SU-DHL-6 (cell line): ENCODE data around the gene DRD3.

Source experiments
- H2AFZ ChIP-seq: fragments of 200-600 bp; sonication (generic); 2 replicates; pipeline ENCODE4 v1.6.1; 2014; ENCODE audit warnings: low read depth, mild to moderate bottlenecking, moderate library complexity, mixed read lengths, antibody characterized with exemption, low read length; ENCODE audit not compliant: severe bottlenecking
- H3F3A ChIP-seq: fragments of 200-600 bp; shearing (Covaris generic); 2 replicates; pipeline ENCODE4 v1.6.0; 2016; ENCODE audit warnings: antibody characterized with exemption, mild to moderate bottlenecking; ENCODE audit not compliant: insufficient read depth
- H3K27ac ChIP-seq: fragments of 200-600 bp; sonication (generic); 2 replicates; pipeline ENCODE4 v1.5.1; 2016; ENCODE audit warnings: low read depth, mild to moderate bottlenecking, low read length, moderate library complexity, mixed read lengths
- H3K27me3 ChIP-seq: fragments of 200-600 bp; sonication (generic), shearing (Covaris generic); 2 replicates; pipeline ENCODE4 v1.6.0; 2014; ENCODE audit warnings: mild to moderate bottlenecking, low read length
- H3K36me3 ChIP-seq: fragments of 200-600 bp; sonication (generic); 2 replicates; pipeline ENCODE4 v1.6.1; 2014; ENCODE audit warnings: mild to moderate bottlenecking, low read length, mixed read lengths
- H3K4me2 ChIP-seq: fragments of 300-600, 200-600 bp; shearing (Covaris generic), sonication (generic); 2 replicates; pipeline ENCODE4 v1.6.0; 2014; ENCODE audit warnings: low read length, low read depth, mild to moderate bottlenecking; ENCODE audit not compliant: poor library complexity, severe bottlenecking
- H3K4me3 ChIP-seq: fragments of 200-600 bp; sonication (generic); 2 replicates; pipeline ENCODE4 v1.5.1; 2014; ENCODE audit warnings: antibody characterized with exemption, low read length, mild to moderate bottlenecking, mixed read lengths; ENCODE audit not compliant: insufficient read depth, poor library complexity, severe bottlenecking
- H3K79me2 ChIP-seq: fragments of 200-600 bp; sonication (generic); 2 replicates; pipeline ENCODE4 v1.6.1; 2014; ENCODE audit warnings: mild to moderate bottlenecking, low read length, moderate library complexity; ENCODE audit not compliant: insufficient read depth
- H3K9ac ChIP-seq: fragments of 200-600 bp; sonication (generic); 2 replicates; pipeline ENCODE4 v1.7.0; 2014; ENCODE audit warnings: mild to moderate bottlenecking, low read length
- H3K9me2 ChIP-seq: fragments of 200-600 bp; sonication (generic); replicated peaks from 2 replicates; pipeline ENCODE4 v1.6.1; 2014; ENCODE audit warnings: low read length; ENCODE audit not compliant: insufficient read depth
- H3K9me3 ChIP-seq: fragments of 200-600 bp; sonication (generic); 2 replicates; pipeline ENCODE4 v1.6.1; 2014; ENCODE audit warnings: low read length, mixed read lengths; ENCODE audit not compliant: insufficient read depth
- H4K20me1 ChIP-seq: fragments of 200-600 bp; sonication (generic); 2 replicates; pipeline ENCODE4 v1.6.1; 2014; ENCODE audit warnings: low read depth, mild to moderate bottlenecking, antibody characterized with exemption, low read length, moderate library complexity, mixed read lengths
- EZH2phosphoT487 ChIP-seq: fragments of 200-600 bp; sonication (generic), shearing (Covaris generic); conservative IDR thresholded peaks from 2 replicates; pipeline ENCODE4 v1.6.1; 2018; ENCODE audit warnings: mild to moderate bottlenecking, antibody characterized with exemption, low read length, moderate library complexity, mixed read lengths
- TF ChIP-seq, protein P1 (sequence below): fragments of 200-600 bp; sonication (generic); IDR thresholded peaks from one replicate; pipeline ENCODE4 v1.5.1; 2017; ENCODE audit warnings: antibody characterized with exemption, mild to moderate bottlenecking, low read length, moderate library complexity; ENCODE audit not compliant: insufficient read depth, poor library complexity, severe bottlenecking

The DRD3 gene

DNA sequence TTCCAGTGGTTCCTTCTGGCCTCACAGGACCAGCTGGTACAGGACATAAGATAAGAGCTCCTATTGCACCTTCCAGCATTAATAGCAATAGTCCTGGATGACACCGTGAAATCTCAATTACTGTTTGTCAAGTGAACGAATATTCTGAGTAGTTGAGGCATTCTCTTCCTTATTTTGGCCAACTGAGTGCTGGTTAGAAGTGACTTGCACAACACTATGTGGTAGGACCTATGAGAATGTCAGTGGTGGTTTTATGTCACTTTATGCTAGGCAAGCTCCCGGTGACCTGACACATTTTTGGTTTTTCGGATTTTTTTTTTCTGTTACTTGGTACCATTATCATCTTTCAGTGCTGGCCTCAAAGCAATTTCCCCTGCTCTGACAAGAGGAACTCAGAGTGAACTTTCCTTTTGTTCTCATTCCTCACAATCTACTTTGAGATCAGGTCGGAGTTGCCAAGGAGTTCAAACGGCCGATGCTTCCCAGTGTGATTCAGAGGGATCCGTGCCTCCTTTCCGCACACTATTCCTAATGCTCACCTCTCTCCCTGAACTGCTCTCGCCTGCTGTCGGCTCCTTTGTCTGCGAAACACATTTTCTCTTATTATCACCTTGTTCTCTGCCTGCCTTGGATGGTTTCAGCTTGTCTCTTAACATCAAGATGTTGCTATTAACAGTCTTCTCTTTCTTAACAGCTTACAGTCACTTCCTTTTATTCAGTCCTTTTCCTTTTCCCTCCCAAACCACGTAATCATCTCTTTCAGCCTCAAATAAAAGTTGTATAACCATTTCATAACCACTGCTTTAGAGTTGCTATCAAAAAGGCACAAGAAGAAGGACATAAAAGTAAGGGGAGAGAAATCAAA, 86.5 kb downstream of the DRD3 start:
- Histone ChIP-seq H3K9ac (no peak overlapping the region), H4K20me1 (no peaks in the 10 kb centered on the region), H3K9me2 (no peaks in the 10 kb centered on the region), H3K27ac (no peak overlapping the region), H2AFZ (no peak overlapping the region), H3K4me3 (no peak overlapping the region), H3K9me3 (no peaks in the 10 kb centered on the region), H3K36me3 (peaks cover 5% of the 10 kb centered on the region; the same call in 1 of the 2 replicates), H3K79me2 (no peaks in the 10 kb centered on the region), H3K4me2 (no peak overlapping the region), H3F3A (no peaks in the 10 kb centered on the region; the same call in 1 of the 2 replicates), H3K27me3 (no peaks in the 10 kb centered on the region)
- TF ChIP-seq, protein P1, sequence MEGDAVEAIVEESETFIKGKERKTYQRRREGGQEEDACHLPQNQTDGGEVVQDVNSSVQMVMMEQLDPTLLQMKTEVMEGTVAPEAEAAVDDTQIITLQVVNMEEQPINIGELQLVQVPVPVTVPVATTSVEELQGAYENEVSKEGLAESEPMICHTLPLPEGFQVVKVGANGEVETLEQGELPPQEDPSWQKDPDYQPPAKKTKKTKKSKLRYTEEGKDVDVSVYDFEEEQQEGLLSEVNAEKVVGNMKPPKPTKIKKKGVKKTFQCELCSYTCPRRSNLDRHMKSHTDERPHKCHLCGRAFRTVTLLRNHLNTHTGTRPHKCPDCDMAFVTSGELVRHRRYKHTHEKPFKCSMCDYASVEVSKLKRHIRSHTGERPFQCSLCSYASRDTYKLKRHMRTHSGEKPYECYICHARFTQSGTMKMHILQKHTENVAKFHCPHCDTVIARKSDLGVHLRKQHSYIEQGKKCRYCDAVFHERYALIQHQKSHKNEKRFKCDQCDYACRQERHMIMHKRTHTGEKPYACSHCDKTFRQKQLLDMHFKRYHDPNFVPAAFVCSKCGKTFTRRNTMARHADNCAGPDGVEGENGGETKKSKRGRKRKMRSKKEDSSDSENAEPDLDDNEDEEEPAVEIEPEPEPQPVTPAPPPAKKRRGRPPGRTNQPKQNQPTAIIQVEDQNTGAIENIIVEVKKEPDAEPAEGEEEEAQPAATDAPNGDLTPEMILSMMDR, result no peak
- TF ChIP-seq EZH2phosphoT487, result no peak

DNA sequence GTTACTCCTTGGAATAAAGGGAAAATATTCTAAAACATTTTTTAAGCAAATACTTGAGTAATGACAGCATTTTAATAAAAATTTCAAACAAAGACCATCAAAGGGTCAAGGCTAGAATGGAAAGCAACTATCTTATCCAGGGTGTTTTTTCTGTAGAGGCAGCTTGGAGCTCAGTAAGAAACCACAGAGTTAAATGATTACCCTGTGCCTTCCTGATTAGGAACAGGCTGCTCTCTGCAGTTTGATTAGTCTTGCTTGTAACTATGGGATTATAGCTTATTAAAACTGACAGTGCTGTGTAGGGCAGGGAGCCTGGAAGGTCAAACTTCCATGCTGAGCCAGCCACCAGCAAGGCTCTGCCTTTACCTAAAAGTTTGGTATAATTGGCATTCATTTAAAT, 89.2 kb downstream of the DRD3 start:
- H3K79me2 ChIP-seq, result no peaks in the 10 kb centered on the region
- H2AFZ ChIP-seq, result no peak overlapping the region
- no peak overlapping the region for H3K4me2 ChIP-seq
- no peak overlapping the region for H3K9ac ChIP-seq
- H3K4me3 ChIP-seq, result no peak overlapping the region
- H3F3A ChIP-seq, result no peaks in the 10 kb centered on the region; the same call in 1 of the 2 replicates
- no peaks in the 10 kb centered on the region for H4K20me1 ChIP-seq
- peaks cover 17% of the 10 kb centered on the region; the same call in 1 of the 2 replicates for H3K36me3 ChIP-seq
- H3K27me3 ChIP-seq, result no peaks in the 10 kb centered on the region
- no peaks in the 10 kb centered on the region for H3K9me2 ChIP-seq
- no peak for TF ChIP-seq EZH2phosphoT487
- TF ChIP-seq, protein P1, result no peak
- H3K27ac ChIP-seq, result no peak overlapping the region
- H3K9me3 ChIP-seq, result no peaks in the 10 kb centered on the region

DNA sequence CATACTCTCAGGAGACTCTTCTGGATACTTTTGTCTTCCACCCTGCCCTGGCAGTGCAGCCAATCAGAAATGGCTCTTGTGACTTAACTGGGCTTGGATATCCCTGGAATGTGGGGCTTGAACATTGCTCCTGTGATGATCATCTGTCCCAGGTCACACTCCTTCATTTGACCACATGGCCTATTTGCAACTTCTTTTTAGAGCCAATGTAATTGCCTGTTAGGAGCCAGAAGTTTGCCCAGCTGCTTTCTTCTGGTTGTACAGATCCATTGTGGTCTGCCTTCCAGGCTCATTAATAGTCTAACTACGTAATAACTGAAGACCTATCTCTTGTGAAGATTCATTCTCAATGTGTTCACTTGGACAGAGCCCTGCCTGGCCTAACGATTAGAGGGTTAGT, 92.5 kb downstream of the DRD3 start:
- Histone ChIP-seq H3K9me3 (no peaks in the 10 kb centered on the region), H3K4me3 (no peak overlapping the region), H3F3A (no peaks in the 10 kb centered on the region; the same call in 1 of the 2 replicates), H3K9ac (no peak overlapping the region), H3K79me2 (no peaks in the 10 kb centered on the region), H3K4me2 (no peak overlapping the region), H3K27ac (no peak overlapping the region), H2AFZ (no peak overlapping the region), H3K36me3 (peaks cover 30% of the 10 kb centered on the region; the same call in 1 of the 2 replicates), H4K20me1 (no peaks in the 10 kb centered on the region), H3K9me2 (no peaks in the 10 kb centered on the region), H3K27me3 (no peaks in the 10 kb centered on the region)
- no peak for TF ChIP-seq EZH2phosphoT487
- TF ChIP-seq, protein P1, result no peak
